GM21786 (cell line): Measurements from ENCODE around the gene TRMT13.
A peak's percentile ranks its signal among the peaks of the same experiment; 100 is the strongest.
"Not testable (repeated sequence)": the region's sequence is repeated elsewhere in the genome, so short reads cannot be mapped to it uniquely, and the experiment has no call there.

Source experiments
- ATAC-seq: cut with Tn5 transposase; IDR thresholded peaks from one replicate; pipeline ENCODE4 v1.9.1; 2021; ENCODE audit not compliant: unreplicated experiment

The TRMT13 gene

GRCh38 chr1:100152271-100152670 is 19.3 kb downstream of the TRMT13 start:
- ATAC-seq = peak; percentile 87

GRCh38 chr1:100162881-100163280 is 29.9 kb downstream of the TRMT13 start:
- no peak for ATAC-seq

GRCh38 chr1:100164216-100164615 is 31.3 kb downstream of the TRMT13 start:
- no peak for ATAC-seq

- ATAC-seq = no peak
Observed at GRCh38 chr1:100164702-100165101, 31.7 kb downstream of the TRMT13 start.

- ATAC-seq = no peak
Observed at GRCh38 chr1:100168051-100168450, 35.1 kb downstream of the TRMT13 start.

GRCh38 chr1:100177295-100178041 is 44.5 kb downstream of the TRMT13 start:
- no peak for ATAC-seq

GRCh38 chr1:100178091-100178490 is 45.1 kb downstream of the TRMT13 start, which contains the start of gene LRRC39:
LRRC39 (minus strand) TSS chr1:100178256; CDS start chr1:100168516, 9,740 bp downstream.
- ATAC-seq = no peak

GRCh38 chr1:100183370-100183769 is 50.4 kb downstream of the TRMT13 start:
- no peak for ATAC-seq

- peak; percentile 85 for ATAC-seq
Observed at GRCh38 chr1:100184536-100184935, 51.6 kb downstream of the TRMT13 start.

- no peak for ATAC-seq
Observed at GRCh38 chr1:100187912-100188311, 54.9 kb downstream of the TRMT13 start.

GRCh38 chr1:100188617-100189016 is 55.7 kb downstream of the TRMT13 start:
- ATAC-seq = peak; percentile 39

- ATAC-seq = no peak
Observed at GRCh38 chr1:100198596-100198995, 65.6 kb downstream of the TRMT13 start.

- ATAC-seq = not testable (repeated sequence)
Observed at GRCh38 chr1:100200060-100200459, 67.1 kb downstream of the TRMT13 start.
